Diencephalon (tissue), 1 donor: ENCODE measurements around the gene IL32. TPM values are rescaled to one million over a fixed set of nuclear protein-coding genes. Genes with fewer than 3 reads are reported as not detected.

Experiments
- small RNA-seq: library from RNA; depleted of rRNA; stranded (forward); fragments of <200 nt; gene quantifications from one replicate; pipeline ENCODE3, GENCODE V24; 2014
- total RNA-seq: library from RNA; depleted of rRNA; stranded (reverse); fragments of >200 nt; gene quantifications from one replicate; pipeline ENCODE4 v1.2.3, GENCODE V29; 2014

IL32 gene, protein sequence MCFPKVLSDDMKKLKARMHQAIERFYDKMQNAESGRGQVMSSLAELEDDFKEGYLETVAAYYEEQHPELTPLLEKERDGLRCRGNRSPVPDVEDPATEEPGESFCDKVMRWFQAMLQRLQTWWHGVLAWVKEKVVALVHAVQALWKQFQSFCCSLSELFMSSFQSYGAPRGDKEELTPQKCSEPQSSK
- total RNA-seq, result 1.6 TPM

DNA sequence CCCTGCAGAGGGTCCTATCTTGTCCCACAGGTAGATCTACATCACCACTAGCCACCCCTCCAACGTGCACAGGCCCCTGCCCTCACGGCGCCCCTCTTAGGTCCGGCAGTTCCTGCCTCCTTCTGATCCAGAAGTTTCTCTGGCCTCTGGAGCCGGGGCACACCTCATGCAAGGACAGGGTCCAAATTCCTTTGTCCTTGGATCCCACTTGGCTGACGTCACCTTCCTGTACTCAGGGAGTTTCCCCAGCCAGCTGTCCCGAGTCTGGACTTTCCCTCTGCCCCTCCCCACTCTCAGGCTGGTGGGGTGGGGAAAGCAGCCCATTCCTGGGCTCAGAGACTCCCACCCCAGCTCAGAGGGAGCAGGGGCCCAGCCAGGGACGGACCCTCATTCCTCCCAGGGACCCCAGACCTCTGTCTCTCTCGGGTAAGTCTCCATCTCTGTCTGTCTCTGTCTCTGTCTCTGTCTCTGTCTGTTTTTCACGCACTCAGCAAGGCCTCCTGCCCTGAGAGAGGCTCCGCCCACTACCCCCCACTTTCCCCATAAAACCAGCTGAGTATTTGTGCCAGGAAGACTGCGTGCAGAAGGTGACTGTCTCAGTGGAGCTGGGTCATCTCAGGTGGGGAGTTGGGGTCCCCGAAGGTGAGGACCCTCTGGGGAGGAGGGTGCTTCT, at the start of gene IL32:
IL32 (plus strand) TSS at position 572 of the 673 bp plus-strand sequence. CDS start 172 bp downstream, outside the sequence.

DNA sequence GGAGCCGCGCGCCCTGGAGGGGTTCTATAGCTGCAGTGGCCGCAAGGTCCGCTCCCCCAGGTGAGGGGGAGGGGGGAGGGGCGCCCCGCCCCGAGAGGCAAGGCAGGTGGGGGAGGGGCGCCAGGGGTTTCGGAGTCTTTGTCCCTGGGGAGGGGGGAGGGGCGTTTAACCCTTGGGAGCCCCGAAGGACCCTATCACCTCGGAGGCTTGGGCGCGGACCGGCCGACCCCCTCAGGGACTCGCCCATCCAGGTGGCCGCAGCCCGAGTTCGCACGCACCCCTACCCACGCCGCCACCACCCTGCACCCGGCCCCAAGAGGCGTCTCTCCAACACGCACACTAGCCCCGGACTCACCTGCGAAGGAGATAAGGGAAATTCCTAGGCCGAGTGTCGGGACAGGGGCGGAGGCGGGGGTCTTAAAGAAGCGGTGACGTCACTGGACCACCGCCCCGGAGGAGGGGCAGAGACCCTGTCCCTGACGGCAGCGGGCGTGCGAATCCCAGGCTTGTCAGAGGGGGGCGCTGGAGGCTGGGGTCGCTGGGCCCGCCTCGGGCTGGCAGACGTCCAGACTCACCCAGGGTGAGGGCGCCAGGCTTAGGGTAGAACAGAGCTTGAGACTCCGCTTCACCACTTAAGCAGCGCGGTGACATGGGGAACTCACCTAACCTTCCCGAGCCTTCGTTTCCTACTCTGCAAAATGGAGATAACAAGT, 47.5 kb upstream of the IL32 start, which contains the start of gene CLDN6:
CLDN6 (minus strand) TSS at position 390 of the 713 bp plus-strand sequence. CDS start 2,162 bp downstream, outside the sequence.

DNA sequence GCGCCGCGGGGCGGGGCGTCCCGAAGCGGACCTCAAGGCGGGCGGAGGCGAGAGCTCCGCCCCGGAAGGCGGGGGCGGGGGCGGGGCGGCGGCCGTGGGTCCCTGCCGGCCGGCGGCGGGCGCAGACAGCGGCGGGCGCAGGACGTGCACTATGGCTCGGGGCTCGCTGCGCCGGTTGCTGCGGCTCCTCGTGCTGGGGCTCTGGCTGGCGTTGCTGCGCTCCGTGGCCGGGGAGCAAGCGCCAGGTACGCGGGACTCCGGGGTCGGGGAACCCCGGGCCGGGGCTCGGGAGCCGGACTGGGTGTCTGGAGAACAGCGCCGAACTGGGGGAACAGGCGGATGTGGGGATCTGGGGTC, 45.2 kb upstream of the IL32 start, which contains the start of gene TNFRSF12A:
TNFRSF12A (plus strand) TSS at position 122 of the 357 bp plus-strand sequence; CDS start at position 152, 30 bp downstream.

DNA sequence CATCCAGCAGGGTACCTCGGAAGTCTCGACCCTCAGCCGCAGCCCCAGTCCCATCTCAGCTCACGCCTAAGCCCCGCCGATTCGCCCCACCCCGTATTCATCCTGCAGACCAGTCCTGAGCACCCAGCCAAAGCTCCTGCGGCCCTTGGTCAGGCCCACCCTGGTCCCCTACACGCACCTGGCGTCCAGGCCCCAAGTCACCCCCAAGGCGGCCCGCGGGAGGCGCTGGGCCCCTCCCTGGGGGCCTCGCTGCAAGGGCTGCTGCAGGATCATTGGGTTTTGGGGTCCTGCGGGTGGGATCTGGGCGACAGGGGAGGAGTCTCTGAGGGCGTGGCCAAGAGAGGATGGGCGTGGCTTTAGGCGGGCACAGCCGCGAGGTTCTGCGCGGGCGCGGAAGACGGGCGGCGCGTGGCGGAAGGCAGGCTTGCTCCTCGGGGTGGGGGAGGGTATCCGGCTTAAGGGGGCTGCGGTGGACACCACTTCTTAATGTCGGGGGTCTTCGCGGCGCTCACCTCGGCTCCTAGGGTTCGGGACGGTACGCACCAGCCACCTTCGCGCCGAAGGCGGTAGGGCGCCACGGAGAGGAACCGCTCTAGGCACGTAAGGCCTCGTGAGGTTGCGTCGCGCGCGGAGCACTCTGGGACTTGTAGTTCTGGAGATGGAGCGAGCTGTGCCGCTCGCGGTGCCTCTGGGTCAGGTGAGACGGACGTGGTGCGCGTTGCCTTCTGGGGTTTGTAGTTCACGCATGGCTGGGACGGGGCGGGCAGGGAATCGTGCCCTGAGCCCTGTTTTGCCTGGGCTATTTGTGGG, 41.6 kb upstream of the IL32 start, which contains the start of the genes HCFC1R1 and THOC6:
HCFC1R1 (minus strand) TSS at position 274 of the 810 bp plus-strand sequence; CDS start at position 273, 1 bp downstream.
THOC6 (plus strand) TSS at position 367 of the 810 bp plus-strand sequence; CDS start at position 659, 292 bp downstream.

DNA sequence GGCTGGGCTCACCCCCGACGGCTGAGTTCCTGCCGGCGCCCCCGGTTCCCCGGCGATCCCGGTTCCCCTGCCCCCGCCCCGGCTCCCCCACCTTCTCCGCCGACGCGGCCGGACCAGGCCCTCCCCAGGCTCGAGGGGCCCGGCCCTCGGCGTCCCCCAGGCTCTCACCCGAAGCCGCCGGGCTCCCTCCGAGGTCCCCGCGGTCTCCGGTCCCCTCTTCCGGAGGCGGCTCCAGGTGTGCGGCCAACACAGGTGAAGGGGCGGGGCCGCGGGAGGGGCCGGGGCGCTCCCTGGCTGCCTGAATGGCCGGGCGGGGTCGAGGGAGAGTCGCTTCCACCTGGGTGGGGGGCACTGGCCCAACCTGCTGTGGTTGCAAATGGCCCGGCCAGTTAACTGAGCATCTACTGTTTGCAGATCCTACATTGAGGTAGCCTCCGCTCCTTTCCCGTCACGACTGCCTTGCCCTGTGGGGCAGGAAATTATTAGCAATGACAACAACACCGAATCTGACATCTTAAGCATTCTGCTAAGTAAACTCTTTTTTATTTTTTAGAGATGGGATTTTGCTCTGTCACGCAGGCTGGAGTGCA, 28.6 kb upstream of the IL32 start, which contains the start of gene BICDL2:
BICDL2 (minus strand) TSS at position 219 of the 590 bp plus-strand sequence. CDS start 1,448 bp downstream, outside the sequence.

DNA sequence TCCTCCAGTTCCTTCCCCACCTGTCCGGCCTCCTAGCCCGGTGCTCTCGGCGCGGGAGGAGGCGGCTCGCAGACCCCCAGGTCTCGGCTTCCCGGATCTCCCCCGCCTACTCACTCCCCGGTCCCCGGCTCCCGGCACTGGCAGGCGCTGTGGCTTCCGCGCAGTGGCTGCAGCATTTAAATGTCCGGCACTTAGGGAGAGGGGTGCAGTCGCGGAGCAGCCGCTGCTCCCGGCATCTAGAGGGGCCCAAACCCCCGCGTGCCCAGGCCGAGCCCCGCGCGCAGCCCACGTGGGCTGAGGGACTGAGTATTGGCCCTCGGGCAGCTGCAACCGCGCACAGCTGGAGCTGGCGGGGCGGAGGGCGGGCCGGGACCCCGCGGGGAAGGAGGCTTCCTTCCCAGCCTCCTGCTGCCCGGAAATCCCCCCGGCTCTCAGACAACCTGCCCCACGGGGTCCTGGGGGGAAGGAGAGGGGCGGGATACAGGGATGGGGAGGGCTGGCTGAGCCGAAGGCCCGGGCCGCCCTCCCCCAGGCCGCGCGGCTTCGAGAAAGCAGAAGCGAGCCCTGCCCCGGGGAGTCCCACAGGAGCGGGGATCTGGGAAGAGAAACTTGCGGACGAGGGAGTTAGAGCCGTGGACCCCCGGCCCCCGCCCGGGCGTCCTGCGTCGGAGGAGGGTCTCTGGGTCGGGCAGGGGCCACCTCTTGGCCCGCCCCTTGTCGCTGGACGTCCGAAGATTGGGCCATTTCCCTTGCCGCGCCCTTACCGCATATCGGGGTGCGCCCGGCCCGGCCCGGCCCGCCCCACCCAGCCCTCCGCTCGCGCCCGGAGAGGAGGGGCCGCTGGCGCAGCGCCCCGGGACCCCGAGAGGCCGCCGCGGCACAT, 19.4 kb upstream of the IL32 start, which contains the start of gene MMP25:
MMP25 (plus strand) TSS at position 804 of the 883 bp plus-strand sequence. CDS start 357 bp downstream, outside the sequence.

DNA sequence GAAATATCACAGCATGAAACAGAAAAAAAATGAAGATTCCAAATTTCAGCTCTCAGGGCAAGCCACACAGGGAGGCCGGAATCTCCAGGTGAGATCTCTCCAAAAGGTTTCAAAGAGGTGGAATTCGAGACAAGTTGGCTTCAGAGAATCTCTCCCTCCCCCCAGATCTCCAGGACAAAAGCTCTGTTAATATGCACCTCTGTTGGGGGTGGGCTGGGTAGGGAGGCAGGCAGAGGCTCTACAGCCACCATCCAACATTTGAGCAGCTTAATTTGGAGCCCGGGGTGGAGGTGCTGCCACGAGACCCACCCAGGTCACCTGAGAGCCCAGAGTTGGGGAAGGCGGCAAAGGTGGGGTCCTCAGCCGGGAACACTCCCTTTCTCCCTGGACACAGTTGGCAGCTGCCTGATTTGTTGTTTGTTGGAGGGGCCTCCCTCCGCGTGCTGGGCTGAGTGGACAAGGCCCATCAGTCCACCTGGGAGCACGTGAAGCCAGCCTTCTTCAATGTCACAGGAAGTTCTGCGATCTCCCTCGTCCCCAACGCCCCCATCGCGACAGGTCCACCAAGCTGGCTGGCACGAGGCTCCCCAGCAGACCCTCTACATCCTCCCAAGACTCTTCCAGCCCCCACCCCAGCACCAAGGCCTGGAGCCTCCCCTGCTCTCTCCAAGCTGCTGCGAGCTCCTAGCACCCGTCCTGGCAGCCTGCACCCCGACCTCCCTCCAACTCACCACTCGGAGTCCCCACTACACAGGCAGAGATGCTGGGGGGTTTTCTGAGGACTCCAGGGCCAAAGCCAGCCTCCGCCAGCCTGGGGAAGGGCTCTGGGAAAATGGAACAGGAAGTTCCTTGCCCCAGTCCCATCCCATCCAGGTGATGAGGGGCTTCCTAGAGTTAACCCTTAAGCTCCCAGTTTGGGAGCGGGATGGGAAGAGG, 33.3 kb downstream of the IL32 start, which contains the start of gene ZSCAN10:
ZSCAN10 (minus strand) TSS at position 836 of the 936 bp plus-strand sequence. CDS start 6,357 bp downstream, outside the sequence.

DNA sequence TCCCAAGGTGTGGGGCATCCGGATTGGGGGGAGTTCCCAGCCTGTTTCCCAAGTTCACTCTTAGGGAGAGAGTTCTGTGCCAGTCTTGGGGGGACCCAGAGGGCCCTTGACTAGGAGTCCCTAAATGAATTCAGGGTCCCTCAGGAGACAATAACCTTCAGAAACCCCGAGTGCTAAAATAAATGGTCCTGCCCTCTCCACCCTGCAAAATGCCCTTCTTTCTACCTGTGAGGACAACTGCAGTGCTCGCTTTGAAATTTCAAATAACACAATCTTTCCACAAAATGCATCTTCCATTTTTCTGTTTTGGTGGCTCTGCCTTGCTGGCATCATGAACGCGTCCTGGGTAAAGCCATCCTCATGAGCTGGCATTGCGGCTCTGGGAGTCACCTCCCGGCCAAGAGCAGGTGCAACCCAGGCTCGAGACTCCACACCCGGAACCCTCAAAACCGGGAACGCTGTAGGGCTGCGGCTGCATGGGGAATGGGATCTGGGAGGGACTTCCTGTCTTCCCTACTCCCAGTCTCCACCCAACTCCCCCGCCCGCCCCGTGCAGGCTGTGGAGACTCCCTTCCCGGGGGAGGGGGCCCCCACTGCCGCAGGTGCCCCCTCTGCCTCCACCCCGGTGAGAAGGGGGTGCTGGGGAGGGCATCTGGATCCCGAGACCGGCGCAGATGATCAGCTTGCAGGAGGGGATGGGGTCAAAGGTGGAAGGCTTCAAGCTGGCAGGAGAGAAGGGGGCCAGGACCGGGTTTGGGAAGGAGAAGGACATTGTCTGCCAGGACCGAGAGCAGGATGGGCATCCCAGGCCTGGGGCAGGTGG, 46.8 kb downstream of the IL32 start, which contains the start of gene ZNF205:
ZNF205 (plus strand) TSS at position 529 of the 823 bp plus-strand sequence. CDS start 845 bp downstream, outside the sequence.

Small RNA genes lying within 50 kb of the gene (small RNA-seq; reads per million reads assigned to genes)
- 0.56 reads per million, percentile 59 among the genes with 10 or more reads in this experiment for gene RNU1-22P

Other genes with a start within 250 kb of the IL32 start
- not detected for gene PRSS21, start 248.4 kb upstream of the IL32 start, total RNA-seq
- 0.23 TPM for gene ZG16B, start 235.3 kb upstream of the IL32 start, total RNA-seq
- gene PRSS22, start 207.5 kb upstream of the IL32 start, total RNA-seq, result not detected
- gene FLYWCH2, start 182.4 kb upstream of the IL32 start, total RNA-seq, result 42.2 TPM
- gene FLYWCH1, start 153.7 kb upstream of the IL32 start, total RNA-seq, result 29.1 TPM
- 0.46 TPM for gene KREMEN2, start 101.4 kb upstream of the IL32 start, total RNA-seq
- 28.4 TPM for gene PAQR4, start 96.3 kb upstream of the IL32 start, total RNA-seq
- 2.3 TPM for gene PKMYT1, start 85.2 kb upstream of the IL32 start, total RNA-seq
- gene CLDN9, start 52.7 kb upstream of the IL32 start, total RNA-seq, result not detected
- gene CLDN6, start 47.5 kb upstream of the IL32 start, total RNA-seq, result 1.2 TPM
- gene TNFRSF12A, start 45.3 kb upstream of the IL32 start, total RNA-seq, result 1.2 TPM
- 20.3 TPM for gene HCFC1R1, start 41.7 kb upstream of the IL32 start, total RNA-seq
- gene THOC6, start 41.6 kb upstream of the IL32 start, total RNA-seq, result 4.8 TPM
- not detected for gene BICDL2, start 28.7 kb upstream of the IL32 start, total RNA-seq
- 0.92 TPM for gene MMP25, start 19.1 kb upstream of the IL32 start, total RNA-seq
- gene ZSCAN10, start 33.7 kb downstream of the IL32 start, total RNA-seq, result not detected
- 15.9 TPM for gene ZNF205, start 46.9 kb downstream of the IL32 start, total RNA-seq
- gene ZNF213, start 69.4 kb downstream of the IL32 start, total RNA-seq, result 8.1 TPM
- 0.69 TPM for gene OR1F1, start 122.6 kb downstream of the IL32 start, total RNA-seq
- gene ZNF200, start 169.5 kb downstream of the IL32 start, total RNA-seq, result 15.9 TPM
- gene MEFV, start 191.0 kb downstream of the IL32 start, total RNA-seq, result 0.46 TPM
- gene ZNF263, start 217.9 kb downstream of the IL32 start, total RNA-seq, result 36.0 TPM
- gene TIGD7, start 239.8 kb downstream of the IL32 start, total RNA-seq, result 22.4 TPM
- 32.8 TPM for gene ZNF75A, start 239.9 kb downstream of the IL32 start, total RNA-seq